ENCODE data around the gene PAM16.

The PAM16 gene

GRCh38 chr16:4321286-4322120 lies 29.6 kb downstream of the PAM16 start:
- Mint-ChIP-seq H3K4me1 (peaks cover 59% of the 10 kb centered on the region), H3K27me3 (ENCODE audit: low read depth, poor library complexity) (no peaks in the 10 kb centered on the region), H3K27ac (no peak overlapping the region), H3K36me3 (ENCODE audit: low read depth) (no peaks in the 10 kb centered on the region), H3K9me3 (no peaks in the 10 kb centered on the region), H3K4me3 (no peak overlapping the region)
- no peak for TF ChIP-seq CTCF (IDR thresholded peaks at IDR 0.05)
- no peak for DNase-seq

- Mint-ChIP-seq H3K4me3 (no peak overlapping the region), H3K36me3 (ENCODE audit: low read depth) (no peaks in the 10 kb centered on the region), H3K9me3 (no peaks in the 10 kb centered on the region), H3K27me3 (ENCODE audit: low read depth, poor library complexity) (no peaks in the 10 kb centered on the region), H3K27ac (no peak overlapping the region), H3K4me1 (peaks cover 54% of the 10 kb centered on the region)
- DNase-seq: no peak
- no peak for TF ChIP-seq CTCF (IDR thresholded peaks at IDR 0.05)
Observed at GRCh38 chr16:4320571-4321137, 30.5 kb downstream of the PAM16 start.

GRCh38 chr16:4319454-4320421 lies 31.4 kb downstream of the PAM16 start:
- Mint-ChIP-seq H3K9me3 (no peaks in the 10 kb centered on the region), H3K4me3 (peak overlapping the region; percentile 8), H3K27me3 (ENCODE audit: low read depth, poor library complexity) (no peaks in the 10 kb centered on the region), H3K36me3 (ENCODE audit: low read depth) (no peaks in the 10 kb centered on the region), H3K4me1 (peaks cover 51% of the 10 kb centered on the region), H3K27ac (no peak overlapping the region)
- no peak for TF ChIP-seq CTCF (IDR thresholded peaks at IDR 0.05)
- no peak for DNase-seq

GRCh38 chr16:4318967-4319366 lies 32.2 kb downstream of the PAM16 start:
- no peak for TF ChIP-seq CTCF (IDR thresholded peaks at IDR 0.05)
- Mint-ChIP-seq H3K4me1 (peaks cover 52% of the 10 kb centered on the region), H3K36me3 (ENCODE audit: low read depth) (no peaks in the 10 kb centered on the region), H3K9me3 (no peaks in the 10 kb centered on the region), H3K27me3 (ENCODE audit: low read depth, poor library complexity) (no peaks in the 10 kb centered on the region), H3K4me3 (peak overlapping the region; percentile 68), H3K27ac (no peak overlapping the region)
- DNase-seq: no peak

GRCh38 chr16:4318451-4318910 lies 32.6 kb downstream of the PAM16 start:
- no peaks in the 10 kb centered on the region for H3K36me3 Mint-ChIP-seq (ENCODE audit: low read depth)
- H3K4me1 Mint-ChIP-seq: peaks cover 47% of the 10 kb centered on the region
- H3K9me3 Mint-ChIP-seq: no peaks in the 10 kb centered on the region
- TF ChIP-seq CTCF (IDR thresholded peaks at IDR 0.05): no peak
- peak overlapping the region; percentile 98 for H3K27ac Mint-ChIP-seq
- H3K4me3 Mint-ChIP-seq: peak overlapping the region; percentile 85
- no peak for DNase-seq
- no peaks in the 10 kb centered on the region for H3K27me3 Mint-ChIP-seq (ENCODE audit: low read depth, poor library complexity)

Measured in nephron progenitor cell (in vitro differentiated cells).